Kidney (tissue), 14 donors: ENCODE measurements around the gene CPT1B. TPM values are rescaled to one million over a fixed set of nuclear protein-coding genes. Genes with fewer than 3 reads are reported as not detected.
"Not testable (repeated sequence)": the region's sequence is repeated elsewhere in the genome, so short reads cannot be mapped to it uniquely, and the experiment has no call there.

Experiments
- DNase-seq, 5 donors: peaks; one replicate each; pipeline ENCODE4 v3.0.0-alpha.2; 2013 to 2020
- FAIRE-seq: peaks from 2 replicates; lab custom pipeline; 2012; peaks lifted over from hg19 to GRCh38; lab: Jason Lieb, UNC
- H3K27ac ChIP-seq, 2 donors: one replicate each; pipeline ENCODE4 v1.7.0; 2013; ENCODE audit warnings: low read depth in 2 of 2, low read length in 2 of 2, inconsistent platforms in 1 of 2
- H3K27me3 ChIP-seq: one replicate; pipeline ENCODE4 v1.7.1; 2013; ENCODE audit warnings: low read length, inconsistent platforms; ENCODE audit not compliant: control insufficient read depth, insufficient read depth
- H3K36me3 ChIP-seq, 3 donors: one replicate each; pipeline versions ENCODE4 v1.7.0 to v1.7.1; 2013; ENCODE audit warnings: low read length in 3 of 3, control low read depth in 1 of 3, inconsistent platforms in 1 of 3; ENCODE audit not compliant: insufficient read depth in 3 of 3, control insufficient read depth in 2 of 3
- H3K4me1 ChIP-seq, 3 donors: one replicate each; pipeline versions ENCODE4 v1.7.0 to v1.7.1; 2013; ENCODE audit warnings: low read length in 3 of 3, inconsistent platforms in 1 of 3, low read depth in 1 of 3; ENCODE audit not compliant: control insufficient read depth in 2 of 3, insufficient read depth in 2 of 3
- H3K4me3 ChIP-seq, 3 donors: one replicate each; pipeline versions ENCODE4 v1.7.0 to v1.8.1; 2013; ENCODE audit warnings: low read length in 3 of 3, control low read depth in 1 of 3, inconsistent platforms in 1 of 3
- H3K9ac ChIP-seq, 3 donors: one replicate each; pipeline versions ENCODE4 v1.7.0 to v1.7.1; 2013; ENCODE audit warnings: low read length in 3 of 3, control low read depth in 1 of 3, inconsistent platforms in 1 of 3
- H3K9me3 ChIP-seq, 3 donors: one replicate each; pipeline versions ENCODE4 v1.7.0 to v1.7.1; 2013; ENCODE audit warnings: low read length in 3 of 3, control low read depth in 1 of 3, inconsistent platforms in 1 of 3; ENCODE audit not compliant: control insufficient read depth in 2 of 3, insufficient read depth in 1 of 3
- intact Hi-C: fragments of 100-400 bp; cut with DNase I; formaldehyde crosslinking; loops from one replicate; pipeline ENCODE4 v1.11.1; 2022
- polyA plus RNA-seq: library from polyadenylated mRNA; stranded (reverse); fragments of 350-450 nt; fragmentation: Illumina TruSeq; extraction: RNeasy Lipid Tissue Mini Kit (QIAGEN cat#74804); gene quantifications from one replicate; pipeline ENCODE4 v1.2.3, GENCODE V29; 2014; ENCODE audit warnings: low read depth, low replicate concordance; ENCODE audit not compliant: insufficient read depth
- total RNA-seq: library from RNA; stranded (reverse); fragmentation: NEBNext Ultra II Directional; extraction: Animal tissue kit (Norgen Biotek cat#: 25700); gene quantifications from one replicate; pipeline ENCODE4 v1.2.1, GENCODE V29; 2021
- TF ChIP-seq, protein P1 (sequence below): IDR thresholded peaks from 3 replicates; pipeline ENCODE4 v1.5.1; 2012; ENCODE audit warnings: mild to moderate bottlenecking, moderate library complexity, borderline replicate concordance; ENCODE audit not compliant: insufficient read depth; ENCODE audit errors: extremely low read depth
- donor health status: control.
- donor health status: control.
- donor health status: control.
- donor health status: control.
- donor health status: control.
- donor health status: DM: yes; HTN: yes; CAD: no.
- donor health status: Normal renal cell carcinoma (clear cell type).

Gene CPT1B
- total and polyA plus RNA-seq, 2 donors from 2014 or later: 20.6 to 34.3 TPM

DNA sequence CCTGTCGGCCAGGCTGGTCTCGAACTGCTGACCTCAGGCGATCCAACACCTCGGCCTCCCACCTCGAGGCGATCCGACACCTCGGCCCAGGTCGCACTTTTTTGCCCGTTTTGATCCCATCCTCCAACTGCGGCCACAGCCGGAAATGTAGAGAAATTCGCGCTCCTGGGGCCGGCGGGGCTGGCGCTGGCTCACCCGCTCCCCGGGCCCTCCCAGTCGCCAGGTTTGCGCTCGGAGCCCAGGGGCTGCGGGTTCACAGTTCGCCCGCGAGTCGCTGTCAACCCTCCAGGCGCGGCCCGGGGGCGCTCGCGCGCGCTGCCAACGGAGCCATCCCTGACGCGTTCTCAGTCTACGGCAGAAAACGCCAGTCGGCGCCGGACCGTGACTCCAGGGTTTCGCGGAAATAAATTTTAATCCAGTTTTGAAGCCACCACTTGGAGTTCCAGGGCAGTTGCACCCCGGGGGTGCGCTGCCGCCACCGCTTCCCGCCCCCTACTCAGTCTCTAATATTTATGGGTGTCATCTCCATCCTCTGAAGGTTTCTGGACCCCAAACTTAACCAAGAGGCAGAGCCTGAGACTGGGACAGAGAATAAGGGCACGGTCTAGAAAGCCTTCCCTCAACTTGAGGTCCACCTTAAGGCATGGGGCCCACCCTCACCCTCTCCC lies 34.0 kb downstream of the CPT1B start:
- Histone ChIP-seq H3K9ac (peak overlapping the region in 2 of 3 donors; percentile 26 to 29), H3K4me1 (peaks cover 0 to 5% (median 2%) of the 10 kb centered on the region in 3 donors)
- peak; percentile 77 to 92 (median 82) for DNase-seq

DNA sequence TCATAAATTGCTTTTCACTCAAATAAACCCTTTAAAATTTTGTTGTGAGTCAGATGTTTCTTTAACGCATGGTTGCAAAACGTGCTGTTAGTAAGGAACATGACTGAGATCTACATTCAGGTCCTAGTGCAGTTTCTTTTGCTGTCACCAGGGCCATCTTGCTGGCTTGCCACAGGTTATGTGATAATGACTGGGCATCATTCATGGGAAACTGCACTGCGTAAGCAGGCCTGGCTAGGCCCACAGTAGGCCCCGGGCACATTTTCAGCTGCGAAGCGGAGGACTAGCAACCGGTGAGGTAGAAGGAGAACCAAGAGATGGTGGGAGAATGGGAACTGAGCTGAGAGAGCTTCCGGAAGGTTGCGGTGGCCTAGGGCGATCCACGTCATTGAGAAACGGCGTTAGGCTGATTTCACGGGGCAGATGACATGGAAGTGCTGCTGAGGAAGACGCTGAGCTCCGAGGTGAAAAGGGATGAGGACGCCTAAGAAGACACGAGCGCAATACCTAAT lies 35.8 kb downstream of the CPT1B start:
- Histone ChIP-seq H3K4me3 (no peak overlapping the region), H3K36me3 (no peaks in the 10 kb centered on the region), H3K4me1 (peaks cover 0 to 6% (median 4%) of the 10 kb centered on the region in 3 donors), H3K9me3 (no peaks in the 10 kb centered on the region), H3K27me3 (peaks cover 6% of the 10 kb centered on the region), H3K9ac (no peak overlapping the region), H3K27ac (peak overlapping the region in 1 of 2 donors; percentile 13)
- intact Hi-C loops: no loop called here
- DNase-seq: no peak
- FAIRE-seq: no peak
- TF ChIP-seq, protein P1, sequence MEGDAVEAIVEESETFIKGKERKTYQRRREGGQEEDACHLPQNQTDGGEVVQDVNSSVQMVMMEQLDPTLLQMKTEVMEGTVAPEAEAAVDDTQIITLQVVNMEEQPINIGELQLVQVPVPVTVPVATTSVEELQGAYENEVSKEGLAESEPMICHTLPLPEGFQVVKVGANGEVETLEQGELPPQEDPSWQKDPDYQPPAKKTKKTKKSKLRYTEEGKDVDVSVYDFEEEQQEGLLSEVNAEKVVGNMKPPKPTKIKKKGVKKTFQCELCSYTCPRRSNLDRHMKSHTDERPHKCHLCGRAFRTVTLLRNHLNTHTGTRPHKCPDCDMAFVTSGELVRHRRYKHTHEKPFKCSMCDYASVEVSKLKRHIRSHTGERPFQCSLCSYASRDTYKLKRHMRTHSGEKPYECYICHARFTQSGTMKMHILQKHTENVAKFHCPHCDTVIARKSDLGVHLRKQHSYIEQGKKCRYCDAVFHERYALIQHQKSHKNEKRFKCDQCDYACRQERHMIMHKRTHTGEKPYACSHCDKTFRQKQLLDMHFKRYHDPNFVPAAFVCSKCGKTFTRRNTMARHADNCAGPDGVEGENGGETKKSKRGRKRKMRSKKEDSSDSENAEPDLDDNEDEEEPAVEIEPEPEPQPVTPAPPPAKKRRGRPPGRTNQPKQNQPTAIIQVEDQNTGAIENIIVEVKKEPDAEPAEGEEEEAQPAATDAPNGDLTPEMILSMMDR: no peak

More for the DNA sequence above, 34.0 kb downstream of the CPT1B start:
- no peak for FAIRE-seq
- Histone ChIP-seq H3K9me3 (no peaks in the 10 kb centered on the region), H3K27me3 (peaks cover 9% of the 10 kb centered on the region), H3K4me3 (peak overlapping the region in 1 of 3 donors; percentile 29), H3K36me3 (no peaks in the 10 kb centered on the region), H3K27ac (peak overlapping the region in 1 of 2 donors; percentile 67)
- intact Hi-C loops: no loop called here
- TF ChIP-seq, protein P1: peak; percentile 42

DNA sequence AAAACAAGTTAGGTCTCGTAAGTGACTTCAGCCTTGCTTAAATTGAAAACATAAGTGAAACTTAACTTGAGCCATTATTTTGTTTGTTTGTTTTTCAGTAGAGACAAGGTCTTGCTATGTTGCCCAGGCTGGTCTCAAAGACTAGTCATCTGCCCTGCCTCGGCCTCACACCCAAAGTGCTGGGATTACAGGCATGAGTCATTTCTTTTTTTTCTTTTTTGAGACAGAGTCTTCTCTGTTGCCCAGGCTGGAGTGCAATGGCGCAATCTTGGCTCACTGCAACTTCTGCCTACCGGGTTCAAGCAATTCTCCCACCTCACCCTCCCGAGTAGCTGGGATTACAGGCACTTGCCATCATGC lies 36.6 kb downstream of the CPT1B start:
- intact Hi-C loops, H3K9ac ChIP-seq, H3K4me1 ChIP-seq, H3K36me3 ChIP-seq, H3K4me3 ChIP-seq, H3K27me3 ChIP-seq, H3K27ac ChIP-seq, H3K9me3 ChIP-seq, DNase-seq, FAIRE-seq: not testable (repeated sequence)

DNA sequence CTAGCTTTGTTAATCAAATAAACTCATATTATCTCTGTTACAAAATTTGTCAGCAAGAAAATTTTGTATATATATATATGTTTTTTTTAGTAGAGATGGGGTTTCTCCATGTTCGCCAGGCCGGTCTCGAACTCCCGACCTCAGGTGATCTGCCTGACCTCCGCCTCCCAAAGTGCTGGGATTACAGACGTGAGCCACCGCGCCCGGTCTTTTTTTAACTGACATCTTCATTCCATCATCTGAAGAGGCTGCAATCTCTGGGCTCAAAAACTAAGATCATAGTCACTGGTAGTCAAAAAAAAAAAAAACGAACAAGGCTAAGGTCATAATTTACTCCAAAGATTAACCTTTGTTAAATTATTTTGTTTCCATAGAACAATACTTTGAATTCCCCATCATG lies 37.8 kb downstream of the CPT1B start:
- peaks cover 0 to 6% (median 4%) of the 10 kb centered on the region in 3 donors for H3K4me1 ChIP-seq
- intact Hi-C loops: no loop called here
- no peaks in the 10 kb centered on the region for H3K36me3 ChIP-seq
- TF ChIP-seq, protein P1: no peak
- FAIRE-seq (no peak), DNase-seq (no peak)
- H3K27me3 ChIP-seq: peaks cover 2% of the 10 kb centered on the region
- H3K9ac ChIP-seq: no peak overlapping the region
- H3K9me3 ChIP-seq: no peaks in the 10 kb centered on the region
- peak overlapping the region in 1 of 2 donors; percentile 20 for H3K27ac ChIP-seq
- no peak overlapping the region for H3K4me3 ChIP-seq
